HepG2 (cell line): ENCODE measurements around the gene GRHL1. TPM values are rescaled to one million over a fixed set of nuclear protein-coding genes. Genes with fewer than 3 reads are reported as not detected.

Source experiments
- ATAC-seq: fragments of 200-7000 bp; cut with Tn5 transposase; 3 replicates; pipeline ENCODE4 v1.9.1; 2020; ENCODE audit warnings: mild to moderate bottlenecking, moderate library complexity
- BruUV-seq: library from RNA; stranded (reverse); fragments of 400-500 nt; replicated peaks from 2 replicates; lab custom pipeline; 2021; lab: Mats Ljungman, UMichigan
- CTCF ChIA-PET: fragments of 300-600 bp; formaldehyde crosslinking; extraction: SDS; loops from one replicate; lab custom pipeline; 2021; ENCODE audit warnings: low total read pairs, inconsistent platforms, low intra/inter-chr PET ratio; lab: Yijun Ruan, JAX
- POLR2A ChIA-PET: fragments of 350-600 bp; sonication (Branson Sonifier 250); formaldehyde crosslinking; loops from one replicate; lab custom pipeline; 2020; ENCODE audit warnings: antibody characterized with exemption, inconsistent platforms; lab: Yijun Ruan, JAX
- DNase-seq: peaks from one replicate; pipeline ENCODE4 v3.0.0-alpha.2; 2015; ENCODE audit warnings: low spot score
- FAIRE-seq: peaks from 3 replicates; lab custom pipeline; 2011; peaks lifted over from hg19 to GRCh38; lab: Jason Lieb, UNC
- H2AFZ ChIP-seq: one replicate; pipeline ENCODE4 v1.6.1; 2011; ENCODE audit warnings: low read length, inconsistent platforms
- H3K27ac ChIP-seq: fragments of 300-600 bp; 3 replicates; pipeline ENCODE4 v1.8.0; 2011; ENCODE audit warnings: mixed run types, mild to moderate bottlenecking, mixed read lengths, low read length, inconsistent platforms; ENCODE audit not compliant: insufficient read depth; ENCODE audit errors: extremely low read length
- H3K27me3 ChIP-seq, 2 experiments: fragments of 200-600 bp in 1 of 2; 2 replicates in 1 of 2; 3 replicates in 1 of 2; pipeline versions ENCODE4 v1.6.0 to v1.8.0; 2011; ENCODE audit warnings: low read length in 2 of 2, mild to moderate bottlenecking in 2 of 2, moderate library complexity in 2 of 2, inconsistent platforms in 1 of 2; ENCODE audit not compliant: insufficient read depth in 2 of 2, control insufficient read depth in 1 of 2
- H3K36me3 ChIP-seq, 2 experiments: fragments of 200-600 bp in 1 of 2; replicated peaks in 1 of 2; 2 replicates in 1 of 2; 3 replicates in 1 of 2; pipeline versions ENCODE4 v1.5.1 to v1.8.0; 2011; ENCODE audit warnings: low read length in 2 of 2, inconsistent platforms in 1 of 2; ENCODE audit not compliant: insufficient read depth in 2 of 2, control insufficient read depth in 1 of 2
- H3K4me1 ChIP-seq: 2 replicates; pipeline ENCODE4 v1.5.1; 2012; ENCODE audit warnings: low read length, inconsistent platforms; ENCODE audit not compliant: insufficient read depth
- H3K4me2 ChIP-seq: 2 replicates; pipeline ENCODE4 v1.6.0; 2011; ENCODE audit warnings: low read depth, low read length, inconsistent platforms
- H3K4me3 ChIP-seq, 3 experiments: fragments of 200-600 bp in 1 of 3; sonication (generic), shearing (Covaris generic) in 1 of 3; replicated peaks in 1 of 3; 2 replicates each; pipeline ENCODE4 v1.5.1; 2011 to 2016; ENCODE audit warnings: low read length in 3 of 3, inconsistent platforms in 2 of 3, low read depth in 2 of 3, mild to moderate bottlenecking in 2 of 3, control low read depth in 1 of 3, mixed read lengths in 1 of 3; ENCODE audit not compliant: insufficient read depth in 1 of 3
- H3K79me2 ChIP-seq: one replicate; pipeline ENCODE4 v1.6.1; 2011; ENCODE audit warnings: low read length, inconsistent platforms; ENCODE audit not compliant: insufficient read depth
- H3K9ac ChIP-seq: 2 replicates; pipeline ENCODE4 v1.6.0; 2011; ENCODE audit warnings: mild to moderate bottlenecking, low read depth, low read length, inconsistent platforms; ENCODE audit not compliant: insufficient read depth
- H3K9me3 ChIP-seq: 2 replicates; pipeline ENCODE4 v1.5.1; 2012; ENCODE audit warnings: mild to moderate bottlenecking, low read length
- H4K20me1 ChIP-seq: 2 replicates; pipeline ENCODE4 v1.6.0; 2011; ENCODE audit warnings: inconsistent platforms, mild to moderate bottlenecking, low read length, moderate library complexity; ENCODE audit not compliant: insufficient read depth
- PAX8 ChIP-seq: sonication (generic); formaldehyde crosslinking; IDR thresholded peaks from 2 replicates; pipeline ENCODE4 v1.8.0; 2022; ENCODE audit warnings: mild to moderate bottlenecking, missing genetic modification reagents, borderline replicate concordance
- PRMT3 ChIP-seq: sonication (generic); formaldehyde crosslinking; IDR thresholded peaks from 2 replicates; pipeline ENCODE4 v1.8.1; 2022; ENCODE audit warnings: low read depth, mild to moderate bottlenecking, moderate library complexity, missing genetic modification reagents, borderline replicate concordance
- ZNF543 ChIP-seq: sonication (generic); formaldehyde crosslinking; IDR thresholded peaks from 2 replicates; pipeline ENCODE4 v1.4.0; 2020; ENCODE audit warnings: mild to moderate bottlenecking, missing genetic modification reagents
- WGBS: methylation state at CpG from one replicate; pipeline ENCODE4 v1.1.6; 2017; ENCODE audit warnings: low lambda C conversion rate; 5-methylcytosine and 5-hydroxymethylcytosine counted together
- in situ Hi-C: cut with HindIII; loops from 2 replicates; pipeline ENCODE4 v1.10.0; 2017; ENCODE audit warnings: low pct_unique_long_range_greater_than_20kb; ENCODE audit not compliant: extremely low pct_ligation_motif_present
- intact Hi-C: fragments of 100-400 bp; cut with micrococcal nuclease; formaldehyde crosslinking; loops from one replicate; pipeline ENCODE4 v1.10.0; 2022; ENCODE audit not compliant: unreplicated experiment
- polyA plus RNA-seq, 8 experiments: library from polyadenylated mRNA; depleted of rRNA in 3 of 8; stranded (reverse) in 7 of 8; unstranded in 1 of 8; fragments of >200 nt; fragmentation: Illumina TruSeq in 4 of 8; extraction: Trizol in 4 of 8; gene quantifications; 2 replicates each; pipeline versions ENCODE4 v1.2.1 to v1.2.3, GENCODE V29; 2011 to 2016; ENCODE audit warnings: low read depth in 4 of 8, missing spikeins in 1 of 8, mixed read lengths in 1 of 8; ENCODE audit not compliant: insufficient read depth in 1 of 8
- total RNA-seq, 5 experiments: library from RNA; depleted of rRNA; stranded (reverse); fragments of >200 nt; fragmentation: Illumina TruSeq; extraction: Trizol; gene quantifications; 2 replicates each; pipeline ENCODE4 v1.2.3, GENCODE V29; 2016; ENCODE audit warnings: low read depth in 1 of 5
- TF ChIP-seq, protein P1 (sequence below): sonication (generic); formaldehyde crosslinking; IDR thresholded peaks from 2 replicates; pipeline ENCODE4 v1.4.0; 2020; ENCODE audit warnings: mild to moderate bottlenecking, missing genetic modification reagents

Gene GRHL1
- total and polyA plus RNA-seq, 2 of the 13 experiments (the other 11 are each of a cell fraction or from before 2014, with no cell fraction given): 9.3 to 12.0 TPM

- TF ChIP-seq, protein P1, sequence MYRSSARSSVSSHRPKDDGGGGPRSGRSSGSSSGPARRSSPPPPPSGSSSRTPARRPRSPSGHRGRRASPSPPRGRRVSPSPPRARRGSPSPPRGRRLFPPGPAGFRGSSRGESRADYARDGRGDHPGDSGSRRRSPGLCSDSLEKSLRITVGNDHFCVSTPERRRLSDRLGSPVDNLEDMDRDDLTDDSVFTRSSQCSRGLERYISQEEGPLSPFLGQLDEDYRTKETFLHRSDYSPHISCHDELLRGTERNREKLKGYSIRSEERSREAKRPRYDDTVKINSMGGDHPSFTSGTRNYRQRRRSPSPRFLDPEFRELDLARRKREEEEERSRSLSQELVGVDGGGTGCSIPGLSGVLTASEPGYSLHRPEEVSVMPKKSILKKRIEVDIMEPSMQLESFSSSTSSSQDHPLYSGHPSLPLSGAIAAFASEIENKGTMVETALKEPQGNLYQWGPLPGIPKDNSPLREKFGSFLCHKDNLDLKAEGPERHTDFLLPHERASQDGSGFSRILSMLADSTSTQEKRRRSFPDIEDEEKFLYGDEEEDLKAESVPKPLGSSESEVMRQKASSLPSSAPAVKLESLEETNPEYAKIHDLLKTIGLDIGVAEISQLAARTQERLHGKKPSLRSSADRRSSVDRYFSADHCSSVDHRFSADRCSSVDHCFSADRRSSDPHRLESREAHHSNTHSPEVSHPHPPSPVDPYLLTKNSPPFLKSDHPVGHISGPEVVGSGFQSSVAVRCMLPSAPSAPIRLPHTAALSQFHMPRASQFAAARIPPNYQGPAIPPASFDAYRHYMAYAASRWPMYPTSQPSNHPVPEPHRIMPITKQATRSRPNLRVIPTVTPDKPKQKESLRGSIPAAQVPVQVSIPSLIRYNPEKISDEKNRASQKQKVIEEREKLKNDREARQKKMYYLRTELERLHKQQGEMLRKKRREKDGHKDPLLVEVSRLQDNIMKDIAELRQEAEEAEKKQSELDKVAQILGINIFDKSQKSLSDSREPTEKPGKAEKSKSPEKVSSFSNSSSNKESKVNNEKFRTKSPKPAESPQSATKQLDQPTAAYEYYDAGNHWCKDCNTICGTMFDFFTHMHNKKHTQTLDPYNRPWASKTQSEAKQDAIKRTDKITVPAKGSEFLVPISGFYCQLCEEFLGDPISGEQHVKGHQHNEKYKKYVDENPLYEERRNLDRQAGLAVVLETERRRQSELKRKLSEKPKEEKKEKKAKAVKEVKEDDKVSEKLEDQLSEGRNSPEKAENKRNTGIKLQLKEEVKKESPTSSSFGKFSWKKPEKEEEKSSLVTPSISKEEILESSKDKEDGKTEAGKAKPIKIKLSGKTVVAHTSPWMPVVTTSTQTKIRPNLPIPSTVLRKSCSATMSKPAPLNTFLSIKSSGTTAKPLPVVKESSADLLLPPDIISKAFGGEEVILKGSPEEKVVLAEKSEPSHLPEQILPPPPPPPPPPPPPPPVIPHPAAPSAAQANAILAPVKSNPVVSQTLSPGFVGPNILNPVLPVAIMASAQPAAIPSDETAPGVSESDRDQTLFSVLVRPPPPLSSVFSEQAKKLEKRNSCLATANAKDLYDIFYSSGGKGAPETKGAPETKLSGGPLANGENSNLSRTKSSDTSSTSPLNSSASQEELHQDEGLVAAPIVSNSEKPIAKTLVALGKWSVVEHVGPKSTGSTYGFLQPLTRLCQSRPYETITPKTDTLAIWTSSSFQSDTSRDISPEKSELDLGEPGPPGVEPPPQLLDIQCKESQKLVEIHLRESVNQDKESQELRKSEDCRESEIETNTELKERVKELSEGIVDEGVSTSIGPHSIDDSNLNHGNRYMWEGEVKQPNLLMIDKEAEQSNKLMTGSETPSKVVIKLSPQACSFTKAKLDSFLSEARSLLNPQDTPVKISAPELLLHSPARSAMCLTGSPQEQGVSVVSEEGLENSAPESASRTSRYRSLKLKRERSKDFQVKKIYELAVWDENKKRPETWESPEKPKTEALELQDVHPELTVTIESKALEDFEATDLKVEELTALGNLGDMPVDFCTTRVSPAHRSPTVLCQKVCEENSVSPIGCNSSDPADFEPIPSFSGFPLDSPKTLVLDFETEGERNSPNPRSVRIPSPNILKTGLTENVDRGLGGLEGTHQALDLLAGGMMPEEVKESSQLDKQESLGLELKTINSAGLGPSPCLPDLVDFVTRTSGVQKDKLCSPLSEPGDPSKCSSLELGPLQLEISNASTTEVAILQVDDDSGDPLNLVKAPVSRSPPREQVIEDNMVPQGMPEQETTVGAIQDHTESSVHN (CRISPR knock-in tag): no peak
Observed at GRCh38 chr2:9971890-9972289, 20.4 kb downstream of the GRHL1 start (continued).

DNA sequence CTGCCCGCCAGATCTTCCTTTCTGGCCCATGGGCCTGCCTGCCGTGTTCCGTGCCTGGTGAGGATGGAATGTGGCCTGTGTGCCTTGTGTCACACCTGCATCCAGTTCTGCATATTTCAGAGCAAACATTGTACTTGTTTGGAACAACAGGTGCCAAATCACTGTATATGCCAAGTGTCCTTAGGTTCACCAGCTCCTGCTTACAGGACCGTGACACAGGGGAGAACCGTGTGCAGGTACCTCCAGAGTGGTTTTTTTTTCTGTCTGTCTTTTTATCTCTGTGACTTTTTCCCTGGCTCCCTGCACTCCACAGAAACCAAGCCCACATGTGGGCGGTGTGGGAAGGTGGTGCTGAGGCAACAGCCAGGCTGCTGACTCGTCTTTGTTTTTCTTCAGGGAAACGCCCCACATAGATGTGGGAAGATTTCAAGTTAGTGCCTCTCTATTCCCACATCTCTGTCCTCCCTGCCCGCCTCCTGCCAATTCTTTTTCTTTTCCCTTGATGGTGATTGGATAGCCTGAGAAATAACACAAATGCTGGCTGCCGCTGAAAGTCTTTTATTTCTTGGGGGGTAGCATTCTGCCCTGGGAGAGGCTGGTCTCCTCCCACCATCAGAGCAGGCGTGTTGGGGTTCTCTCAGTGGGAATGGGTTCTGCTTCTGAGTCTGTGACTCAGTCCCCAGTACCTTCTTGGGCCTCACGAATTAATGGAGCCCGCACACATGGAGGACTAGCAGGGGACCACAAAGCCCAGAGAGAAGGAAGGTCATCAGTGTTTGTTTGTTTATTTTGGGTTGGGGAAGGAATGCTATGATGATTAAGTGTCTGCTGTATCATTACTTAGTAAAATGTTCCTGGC lies 21.4 kb downstream of the GRHL1 start:
- BruUV-seq: no TSS peak
- POLR2A ChIA-PET: no interaction called here
- H3K4me2 ChIP-seq: no peak overlapping the region
- ATAC-seq (no peak), FAIRE-seq (no peak), DNase-seq (no peak)
- H4K20me1 ChIP-seq: no peaks in the 10 kb centered on the region
- no peaks in the 10 kb centered on the region for H3K79me2 ChIP-seq
- intact Hi-C loops (no loop called here), in situ Hi-C loops (no loop called here)
- no peak overlapping the region for H3K4me3 ChIP-seq
- TF ChIP-seq PAX8 (CRISPR knock-in tag) (no peak), PRMT3 (CRISPR knock-in tag) (no peak), ZNF543 (CRISPR knock-in tag) (no peak)
- H2AFZ ChIP-seq: no peak overlapping the region
- no peak overlapping the region for H3K9ac ChIP-seq
- H3K27ac ChIP-seq: no peak overlapping the region
- no peaks in the 10 kb centered on the region for H3K9me3 ChIP-seq
- CTCF ChIA-PET: no interaction called here
- WGBS: 95% methylated on average over 13 of the region's 13 CpGs
- H3K4me1 ChIP-seq: no peaks in the 10 kb centered on the region
- H3K27me3 ChIP-seq: no peaks in the 10 kb centered on the region
- H3K36me3 ChIP-seq: peaks cover 7 to 57% of the 10 kb centered on the region in 2 experiments
